GM23338 (cell line): ENCODE results near the gene IGSF21. TPM values are rescaled to one million over a fixed set of nuclear protein-coding genes. Genes with fewer than 3 reads are reported as not detected.

ENCODE experiments used
- ATAC-seq: fragments of 200-7000 bp; cut with Tn5 transposase; 3 replicates; pipeline ENCODE4 v1.9.1; 2020
- DNase-seq: peaks from one replicate; pipeline ENCODE4 v3.0.0-alpha.2; 2015; ENCODE audit warnings: low spot score
- H2AFZ ChIP-seq: fragments of 200-600 bp; sonication (generic); 2 replicates; pipeline ENCODE4 v1.8.0; 2016; ENCODE audit warnings: antibody characterized with exemption, mild to moderate bottlenecking, moderate library complexity
- H3F3A ChIP-seq: fragments of 200-600 bp; sonication (generic); replicated peaks from 2 replicates; pipeline ENCODE4 v1.8.0; 2017; ENCODE audit warnings: antibody characterized with exemption, mixed run types, low read depth
- H3K27ac ChIP-seq: fragments of 200-600 bp; sonication (generic); 2 replicates; pipeline ENCODE4 v1.6.1; 2016; ENCODE audit warnings: low read depth
- H3K27me3 ChIP-seq: fragments of 200-600 bp; sonication (generic); 2 replicates; pipeline ENCODE4 v1.8.0; 2016; ENCODE audit warnings: mild to moderate bottlenecking, mixed run types, moderate library complexity; ENCODE audit not compliant: insufficient read depth
- H3K36me3 ChIP-seq: fragments of 200-600 bp; sonication (generic); 2 replicates; pipeline ENCODE4 v1.8.0; 2016; ENCODE audit warnings: mild to moderate bottlenecking; ENCODE audit not compliant: insufficient read depth
- H3K4me1 ChIP-seq: fragments of 200-600 bp; sonication (generic); 2 replicates; pipeline ENCODE4 v1.8.0; 2016; ENCODE audit warnings: mild to moderate bottlenecking, moderate library complexity; ENCODE audit not compliant: insufficient read depth
- H3K4me2 ChIP-seq: fragments of 200-600 bp; sonication (generic); 2 replicates; pipeline ENCODE4 v1.7.1; 2017; ENCODE audit warnings: mixed run types
- H3K4me3 ChIP-seq: fragments of 200-600 bp; sonication (generic); 2 replicates; pipeline ENCODE4 v1.6.1; 2016; ENCODE audit warnings: mixed run types
- H3K79me2 ChIP-seq: fragments of 200-600 bp; sonication (generic); replicated peaks from 2 replicates; pipeline ENCODE4 v1.8.0; 2017; ENCODE audit warnings: mild to moderate bottlenecking; ENCODE audit not compliant: insufficient read depth
- H3K9me2 ChIP-seq: fragments of 200-600 bp; sonication (generic); 2 replicates; pipeline ENCODE4 v1.8.0; 2017; ENCODE audit not compliant: insufficient read depth
- H4K20me1 ChIP-seq: fragments of 200-600 bp; sonication (generic); replicated peaks from 2 replicates; pipeline ENCODE4 v1.8.0; 2017; ENCODE audit warnings: mild to moderate bottlenecking; ENCODE audit not compliant: insufficient read depth
- H3K27ac Mint-ChIP-seq: 2 replicates; pipeline ENCODE4 v1.8.0; 2020; ENCODE audit warnings: inconsistent platforms, mild to moderate bottlenecking, moderate library complexity, mixed read lengths
- H3K27me3 Mint-ChIP-seq: 3 replicates; pipeline ENCODE4 v1.8.0; 2022; ENCODE audit warnings: low read depth, mild to moderate bottlenecking, moderate library complexity, mixed read lengths, inconsistent platforms; ENCODE audit not compliant: insufficient read depth, poor library complexity
- H3K36me3 Mint-ChIP-seq: 3 replicates; pipeline ENCODE4 v1.8.0; 2021; ENCODE audit warnings: low read depth, mild to moderate bottlenecking, inconsistent platforms, moderate library complexity, mixed read lengths
- H3K4me1 Mint-ChIP-seq: 3 replicates; pipeline ENCODE4 v1.8.0; 2020; ENCODE audit warnings: mild to moderate bottlenecking, inconsistent platforms, mixed read lengths
- H3K4me3 Mint-ChIP-seq: 3 replicates; pipeline ENCODE4 v1.8.0; 2021; ENCODE audit warnings: moderate library complexity, mild to moderate bottlenecking, inconsistent platforms, mixed read lengths
- H3K9me3 Mint-ChIP-seq: 3 replicates; pipeline ENCODE4 v1.8.0; 2020; ENCODE audit warnings: moderate library complexity, mild to moderate bottlenecking, inconsistent platforms, mixed read lengths
- ZNF462 ChIP-seq: fragments of 250-450 bp; sonication (Bioruptor Pico); IDR thresholded peaks from 2 replicates; pipeline ENCODE4 v1.5.0; 2020; ENCODE audit warnings: mild to moderate bottlenecking, moderate library complexity
- polyA plus RNA-seq: library from polyadenylated mRNA; unstranded; fragments of >200 nt; fragmentation: Nextera tagmentation; extraction: Ambion mirVana; gene quantifications from 2 replicates; pipeline ENCODE4 v1.2.1, GENCODE V29; 2016
- total RNA-seq: library from RNA; depleted of rRNA; stranded (reverse); fragments of >200 nt; shearing (Covaris generic); gene quantifications from 2 replicates; pipeline ENCODE4 v1.2.3, GENCODE V29; 2014

The IGSF21 gene
- total and polyA plus RNA-seq, 2 experiments from 2014 or later: 15.6 to 15.7 TPM

GRCh38 chr1:18257778-18258177 is 150.2 kb downstream of the IGSF21 start:
- ATAC-seq: no peak

More at GRCh38 chr1:18257778-18258177, 150.2 kb downstream of the IGSF21 start:
- Histone ChIP-seq H3K27ac (no peak overlapping the region), H3K27me3 (no peaks in the 10 kb centered on the region), H3K4me2 (no peak overlapping the region), H3K36me3 (no peaks in the 10 kb centered on the region), H3K4me3 (no peak overlapping the region), H3K4me1 (peaks cover 22% of the 10 kb centered on the region), H2AFZ (no peak overlapping the region), H3K79me2 (no peaks in the 10 kb centered on the region), H3K9me2 (no peaks in the 10 kb centered on the region), H4K20me1 (no peaks in the 10 kb centered on the region), H3F3A (0 out of 2 replicates have a peak, but pooled peaks cover 6% of the 10 kb centered on the region)
- peaks cover 11% of the 10 kb centered on the region for H3K27me3 Mint-ChIP-seq
- peaks cover 2% of the 10 kb centered on the region; the same call in 1 of the 3 replicates for H3K9me3 Mint-ChIP-seq
- H3K27ac Mint-ChIP-seq: no peak overlapping the region
- no peak for TF ChIP-seq ZNF462 (CRISPR knock-in tag)
- peaks cover 7% of the 10 kb centered on the region; the same call in 2 of the 3 replicates for H3K36me3 Mint-ChIP-seq
- DNase-seq: no peak
- no peak overlapping the region for H3K4me3 Mint-ChIP-seq
- peaks cover 25% of the 10 kb centered on the region for H3K4me1 Mint-ChIP-seq
